ENCODE measurements around the gene DLG5.

The DLG5 gene, protein sequence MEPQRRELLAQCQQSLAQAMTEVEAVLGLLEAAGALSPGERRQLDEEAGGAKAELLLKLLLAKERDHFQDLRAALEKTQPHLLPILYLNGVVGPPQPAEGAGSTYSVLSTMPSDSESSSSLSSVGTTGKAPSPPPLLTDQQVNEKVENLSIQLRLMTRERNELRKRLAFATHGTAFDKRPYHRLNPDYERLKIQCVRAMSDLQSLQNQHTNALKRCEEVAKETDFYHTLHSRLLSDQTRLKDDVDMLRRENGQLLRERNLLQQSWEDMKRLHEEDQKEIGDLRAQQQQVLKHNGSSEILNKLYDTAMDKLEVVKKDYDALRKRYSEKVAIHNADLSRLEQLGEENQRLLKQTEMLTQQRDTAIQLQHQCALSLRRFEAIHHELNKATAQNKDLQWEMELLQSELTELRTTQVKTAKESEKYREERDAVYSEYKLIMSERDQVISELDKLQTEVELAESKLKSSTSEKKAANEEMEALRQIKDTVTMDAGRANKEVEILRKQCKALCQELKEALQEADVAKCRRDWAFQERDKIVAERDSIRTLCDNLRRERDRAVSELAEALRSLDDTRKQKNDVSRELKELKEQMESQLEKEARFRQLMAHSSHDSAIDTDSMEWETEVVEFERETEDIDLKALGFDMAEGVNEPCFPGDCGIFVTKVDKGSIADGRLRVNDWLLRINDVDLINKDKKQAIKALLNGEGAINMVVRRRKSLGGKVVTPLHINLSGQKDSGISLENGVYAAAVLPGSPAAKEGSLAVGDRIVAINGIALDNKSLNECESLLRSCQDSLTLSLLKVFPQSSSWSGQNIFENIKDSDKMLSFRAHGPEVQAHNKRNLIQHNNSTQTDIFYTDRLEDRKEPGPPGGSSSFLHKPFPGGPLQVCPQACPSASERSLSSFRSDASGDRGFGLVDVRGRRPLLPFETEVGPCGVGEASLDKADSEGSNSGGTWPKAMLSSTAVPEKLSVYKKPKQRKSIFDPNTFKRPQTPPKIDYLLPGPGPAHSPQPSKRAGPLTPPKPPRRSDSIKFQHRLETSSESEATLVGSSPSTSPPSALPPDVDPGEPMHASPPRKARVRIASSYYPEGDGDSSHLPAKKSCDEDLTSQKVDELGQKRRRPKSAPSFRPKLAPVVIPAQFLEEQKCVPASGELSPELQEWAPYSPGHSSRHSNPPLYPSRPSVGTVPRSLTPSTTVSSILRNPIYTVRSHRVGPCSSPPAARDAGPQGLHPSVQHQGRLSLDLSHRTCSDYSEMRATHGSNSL (N-terminal part only)

DNA sequence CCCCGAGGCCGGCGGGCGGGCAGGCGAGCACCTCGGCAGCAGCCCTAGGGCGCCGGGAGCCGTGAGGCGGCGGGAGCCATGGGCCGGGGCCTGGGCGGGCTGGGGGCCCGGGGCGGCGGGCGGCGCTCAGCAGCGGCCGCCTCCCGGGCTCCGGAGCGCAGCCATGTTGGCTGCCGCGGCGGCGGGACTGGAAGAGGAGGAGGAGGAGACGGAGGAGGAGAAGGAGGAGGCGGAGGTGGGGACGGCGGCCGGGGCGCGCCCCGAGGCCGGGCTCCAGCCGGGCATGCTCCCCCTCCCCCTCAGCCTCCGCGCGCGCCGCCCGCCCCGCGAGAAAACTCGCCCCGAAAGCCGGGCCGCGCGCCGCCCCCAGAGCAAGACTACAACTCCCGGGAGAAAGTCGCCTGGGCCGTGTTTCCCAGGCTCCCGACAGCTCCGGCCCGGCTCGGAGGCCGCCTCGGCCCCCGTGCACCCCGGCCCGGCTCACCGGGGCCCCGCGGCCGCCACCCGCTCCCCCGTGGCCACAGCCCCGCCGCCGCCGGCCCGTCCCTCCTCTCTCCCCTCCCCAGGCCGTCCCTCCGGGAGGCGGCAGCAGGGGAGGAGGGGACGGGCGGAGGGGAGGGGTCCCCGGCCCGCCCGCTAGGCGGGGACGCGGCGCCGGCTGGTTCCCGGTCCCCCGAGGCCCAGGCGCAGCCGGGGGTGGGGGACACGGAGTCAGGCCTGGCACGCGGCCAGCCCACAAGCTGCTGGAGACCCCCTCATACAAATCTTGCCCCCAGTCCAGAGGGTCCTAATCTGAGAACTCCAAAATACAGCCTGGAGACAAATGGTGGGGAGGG, at the start of gene DLG5:
Gene DLG5 (minus strand): TSS at position 190 of the 836 bp plus-strand sequence. CDS start 235 bp downstream, outside the sequence.
- DNase-seq: peak; percentile 33

DNA sequence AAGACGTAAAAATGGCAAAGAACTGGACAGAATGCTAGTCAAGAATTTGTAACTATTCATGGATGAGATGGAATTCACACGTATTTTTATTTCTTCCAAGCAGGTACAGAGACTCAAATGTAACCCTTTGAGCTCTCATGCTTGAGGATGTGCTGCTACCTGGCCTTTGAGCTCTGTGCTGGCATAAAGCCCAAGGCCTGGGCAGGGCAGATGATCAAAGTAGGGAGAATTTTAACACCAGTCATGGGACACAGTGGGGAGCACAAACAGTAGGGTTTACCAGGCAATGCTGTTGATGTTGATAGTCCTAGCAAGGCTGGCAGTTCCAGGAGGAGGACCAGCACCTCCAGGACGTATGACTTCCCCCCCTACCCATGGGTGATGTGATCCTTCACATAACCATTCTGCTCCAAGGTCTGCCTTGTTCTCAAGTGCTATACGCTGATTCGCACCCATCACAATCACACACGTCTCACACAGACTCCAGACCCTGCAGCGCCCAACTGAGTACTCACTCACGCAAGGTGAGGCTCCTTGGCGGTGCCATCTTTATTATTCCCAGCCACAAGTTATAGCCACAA, 48.6 kb upstream of the DLG5 start:
- DNase-seq: no peak

DNA sequence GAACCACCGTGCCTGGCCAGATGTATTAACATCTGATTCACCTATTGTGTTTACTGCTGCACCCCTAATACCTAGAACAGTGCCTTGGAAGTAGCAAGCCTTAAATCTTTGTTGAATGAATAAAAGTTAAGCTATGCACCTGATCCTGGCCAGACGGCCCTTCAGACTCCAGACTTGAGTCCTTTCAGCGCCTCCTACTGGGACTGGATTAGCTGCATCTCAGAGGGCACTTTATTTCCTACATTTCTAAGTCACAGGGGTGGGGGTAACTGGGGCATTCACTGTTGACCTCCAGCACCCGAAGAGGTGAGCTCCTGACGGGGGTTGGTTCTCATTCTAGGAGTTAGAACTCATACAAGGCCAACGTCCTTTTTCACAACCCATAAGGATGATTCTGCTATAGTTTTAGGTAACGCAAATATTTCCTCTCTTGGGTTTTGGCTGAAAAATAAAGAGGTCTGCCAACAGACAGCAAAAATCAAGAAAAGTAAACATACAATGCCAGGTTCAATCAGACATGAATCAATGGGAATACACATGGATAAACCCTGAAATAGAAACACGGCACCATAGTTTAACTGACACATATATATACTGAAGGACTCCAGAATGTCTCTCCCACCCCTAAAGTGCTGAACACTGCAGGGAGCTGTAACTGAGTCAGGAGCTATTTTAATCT, 48.0 kb upstream of the DLG5 start:
- no peak for DNase-seq

DNA sequence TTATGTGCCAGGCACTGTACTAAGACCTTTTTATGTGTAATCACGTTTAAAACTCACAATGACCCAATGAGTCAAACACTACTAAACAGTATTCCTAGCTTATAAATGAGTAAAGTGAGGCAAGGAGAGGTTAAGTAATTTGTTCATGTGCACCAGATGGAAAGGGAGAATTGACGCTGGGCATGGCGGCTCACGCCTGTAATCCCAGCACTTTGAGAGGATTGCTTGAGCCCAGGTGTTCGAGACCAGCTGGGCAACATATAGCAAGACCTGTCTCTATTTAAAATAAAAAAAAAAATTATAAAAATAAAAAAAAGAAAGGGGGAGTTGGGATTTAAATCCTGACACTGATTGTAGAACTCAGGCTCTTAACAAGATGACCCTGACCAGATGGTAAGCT, 46.7 kb upstream of the DLG5 start:
- DNase-seq: no peak

DNA sequence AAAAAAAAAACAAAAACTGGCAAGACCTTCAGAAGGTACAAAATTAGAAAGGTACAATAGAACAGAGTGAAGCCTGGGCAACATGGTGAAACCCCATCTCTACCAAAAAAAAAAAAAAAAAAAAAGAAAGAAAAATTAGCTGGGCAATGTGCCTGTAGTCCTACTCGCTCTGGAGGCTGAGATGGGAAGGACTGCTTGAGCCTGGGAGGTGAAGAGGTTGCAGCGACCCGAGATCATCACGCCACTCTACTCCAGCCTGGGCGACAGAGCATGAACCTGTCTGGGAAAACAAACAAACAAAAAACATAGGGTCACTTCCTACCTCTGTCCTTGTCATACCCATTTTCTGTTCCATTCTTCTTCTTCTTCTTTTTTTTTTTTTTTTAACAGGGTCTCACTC, 45.6 kb upstream of the DLG5 start:
- no peak for DNase-seq

DNA sequence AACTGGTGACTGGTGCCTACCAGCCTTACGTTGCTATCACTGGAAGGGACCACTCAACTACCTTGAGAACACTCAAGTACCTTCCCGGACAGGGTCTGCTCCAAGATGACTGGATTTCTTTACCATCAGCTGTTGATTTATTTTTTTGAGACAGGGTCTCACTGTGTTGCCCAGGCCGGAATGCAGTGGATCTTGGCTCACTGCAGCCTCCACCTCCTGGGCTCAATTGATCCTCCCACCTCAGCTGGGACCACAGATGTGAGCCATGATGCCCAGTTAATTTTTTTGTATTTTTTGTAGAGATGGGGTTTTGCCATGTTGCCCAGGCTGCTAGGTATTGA, 45.2 kb upstream of the DLG5 start:
- DNase-seq: no peak

DNA sequence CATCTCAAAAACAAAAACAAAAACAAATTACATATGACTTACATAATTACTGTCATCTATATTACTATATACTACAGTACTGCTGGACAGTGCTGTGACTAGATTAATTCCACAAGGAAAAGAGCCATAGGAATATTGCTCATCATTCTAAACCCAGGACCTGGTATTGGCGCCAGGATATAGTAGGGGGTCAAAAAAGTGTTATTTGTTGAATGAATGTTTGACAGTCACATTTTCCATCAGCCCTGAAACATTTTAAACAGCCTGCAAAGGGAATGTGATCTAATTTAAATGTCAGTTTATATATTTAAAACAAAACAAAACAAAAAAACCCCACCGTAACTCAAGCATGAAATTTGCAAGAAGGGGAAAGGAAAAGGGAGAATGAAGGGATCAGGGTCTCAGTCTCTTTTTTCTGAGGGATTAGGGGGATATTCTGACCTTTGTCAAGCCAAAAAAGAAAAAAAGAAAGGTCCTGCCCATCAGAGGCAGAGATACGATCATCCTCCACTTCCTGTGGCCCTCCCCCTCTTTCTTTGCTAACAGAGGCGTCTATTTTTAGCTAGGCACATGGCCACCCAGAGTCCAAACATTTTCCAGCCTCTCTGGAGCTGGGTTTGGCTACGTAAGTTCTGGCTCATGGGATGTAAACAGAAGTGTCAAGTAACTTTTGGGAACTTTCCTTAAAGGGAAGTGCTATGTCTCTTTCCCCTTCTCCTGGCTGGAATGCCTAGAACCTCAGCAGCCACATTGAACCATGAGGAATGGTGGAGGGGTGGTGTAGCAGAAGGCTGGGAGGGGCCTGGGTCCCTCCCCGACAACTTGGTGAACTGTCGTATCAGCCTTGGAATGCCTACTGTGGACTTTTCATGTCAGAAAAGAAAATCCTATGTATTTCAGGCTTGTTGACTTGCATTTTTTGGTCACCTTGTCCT, 44.6 kb upstream of the DLG5 start:
- no peak for DNase-seq

DNA sequence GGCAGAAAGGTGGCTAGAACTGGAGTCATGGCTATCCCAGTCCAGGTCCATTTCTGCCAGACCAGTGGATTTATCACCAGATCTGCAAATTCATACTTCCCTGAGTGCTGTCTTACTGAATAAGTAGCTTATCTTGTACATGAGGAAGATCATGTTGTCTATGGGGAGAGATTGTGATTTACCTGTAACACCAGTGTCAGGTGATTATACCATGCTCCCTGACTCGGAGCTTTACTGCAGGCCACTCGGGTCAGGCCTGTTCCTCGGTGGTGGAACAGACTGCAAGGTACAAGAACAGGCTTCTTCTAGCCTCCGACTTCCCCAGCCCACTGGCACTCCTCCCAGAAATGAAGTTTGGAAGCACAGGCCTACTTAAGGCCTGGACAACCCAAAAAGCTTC, 42.6 kb upstream of the DLG5 start:
- no peak for DNase-seq

DNA sequence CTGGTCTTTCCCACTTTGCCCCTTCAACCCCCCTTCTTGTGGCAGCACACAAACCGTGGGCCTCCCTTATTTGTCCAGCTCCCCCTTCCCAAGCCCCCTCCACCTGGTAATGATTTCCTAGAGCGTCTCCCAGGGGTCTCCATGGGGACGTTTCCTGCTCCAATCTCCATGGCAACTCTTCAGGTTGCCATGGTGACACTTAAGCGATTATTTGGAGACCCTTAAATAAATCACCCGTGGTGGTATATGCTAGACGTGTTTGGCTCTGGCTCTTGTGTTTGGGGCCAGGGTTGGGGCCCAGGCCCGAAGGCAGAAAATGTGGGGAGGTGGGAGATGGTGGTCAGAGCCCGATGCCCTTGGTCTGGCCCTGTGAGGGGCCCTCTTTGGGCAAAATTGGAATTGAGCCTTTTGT, 41.1 kb upstream of the DLG5 start:
- no peak for DNase-seq

DNA sequence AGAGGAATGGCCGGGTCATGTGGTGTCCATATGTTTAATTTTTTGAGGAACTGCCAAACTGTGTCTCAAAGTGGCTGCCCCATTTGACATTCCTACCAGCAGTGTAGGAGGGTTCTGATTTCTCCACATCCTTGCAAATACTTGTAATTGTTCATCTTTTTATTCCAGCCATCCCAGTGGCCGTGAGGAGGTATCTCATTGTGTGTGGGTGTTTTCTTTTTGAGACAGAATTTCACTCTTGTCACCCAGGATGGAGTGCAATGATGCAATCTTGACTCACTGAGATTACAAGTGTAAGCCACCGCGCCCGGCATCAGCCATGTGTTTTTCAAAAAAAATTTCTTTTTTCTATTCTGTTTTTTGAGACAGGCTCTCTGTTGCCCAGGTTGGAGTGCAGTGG, 38.7 kb upstream of the DLG5 start:
- no peak for DNase-seq

DNA sequence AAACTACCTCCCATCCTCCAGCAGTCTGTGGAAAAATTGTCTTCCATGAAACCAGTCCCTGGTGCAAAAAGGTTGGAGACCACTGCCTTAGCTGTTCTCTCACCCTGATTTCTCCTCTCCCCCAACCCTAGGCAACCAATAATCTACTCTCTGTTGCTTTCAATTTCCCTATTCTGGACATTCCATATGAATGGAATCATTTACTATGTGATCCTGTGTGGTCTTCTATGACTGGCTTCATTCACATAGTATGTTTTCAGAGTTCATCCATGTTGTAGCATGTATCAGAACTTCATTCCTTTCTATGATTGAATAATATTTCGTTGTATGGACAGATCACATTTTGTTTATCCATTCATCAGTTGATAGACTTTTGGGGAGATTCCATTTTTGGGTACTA, 38.3 kb upstream of the DLG5 start:
- no peak for DNase-seq

DNA sequence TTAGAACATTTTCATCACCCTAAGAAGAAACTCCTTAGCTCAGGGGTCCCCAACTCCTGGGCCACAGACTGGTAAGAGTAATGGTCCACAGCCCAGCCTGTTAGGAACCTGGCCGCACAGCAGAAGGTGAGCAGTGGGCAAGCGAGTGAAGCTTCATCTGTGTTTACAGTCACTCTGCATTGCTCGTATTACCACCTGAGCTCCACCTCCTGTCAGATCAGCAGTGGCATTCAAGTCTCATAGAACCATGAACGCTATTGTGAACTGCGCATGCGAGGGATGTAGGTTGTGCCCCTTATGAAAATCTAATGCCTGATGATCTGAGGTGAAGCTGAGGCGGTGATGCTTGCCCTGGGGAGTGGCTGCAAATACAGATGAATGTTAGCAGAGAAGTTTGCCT, 37.3 kb upstream of the DLG5 start:
- DNase-seq: no peak

DNA sequence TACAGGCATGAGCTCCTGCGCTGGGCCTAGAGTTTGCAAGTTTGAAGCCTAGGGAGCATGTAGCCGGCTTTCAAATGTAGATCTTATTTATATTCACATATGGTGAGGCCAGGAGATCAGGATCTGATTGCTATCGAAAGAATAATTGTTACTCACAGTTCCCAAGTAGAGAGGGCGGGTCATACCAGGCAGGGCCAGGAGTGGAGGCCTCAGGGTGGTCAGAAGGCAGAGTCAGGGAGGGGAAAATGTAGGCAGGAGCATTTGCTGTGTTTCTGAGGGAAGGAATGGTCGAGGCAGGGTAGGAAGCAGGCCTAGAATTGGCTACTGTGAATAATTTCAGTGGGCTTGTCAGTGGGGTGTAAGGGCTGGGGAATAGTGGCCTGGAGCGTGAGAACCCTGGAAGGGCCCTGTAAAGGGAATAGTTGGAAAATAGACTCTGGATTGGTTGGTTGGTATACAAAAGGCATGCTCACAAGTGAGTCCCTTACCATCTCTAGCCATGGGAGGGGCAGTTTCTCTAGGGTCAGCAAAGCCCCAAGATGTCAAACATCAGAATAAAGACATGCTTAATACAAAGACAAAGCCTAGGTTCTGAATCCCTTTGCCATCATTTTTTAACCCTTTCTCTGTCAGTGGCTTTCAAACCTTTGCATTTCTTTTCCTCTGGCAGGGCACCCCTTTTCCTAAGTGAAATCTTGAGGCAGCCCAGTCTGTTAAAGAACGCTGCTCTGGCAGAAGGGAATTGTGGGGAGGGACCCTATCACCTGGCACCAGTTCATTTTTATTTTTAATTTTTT, 36.0 kb upstream of the DLG5 start:
- no peak for DNase-seq

DNA sequence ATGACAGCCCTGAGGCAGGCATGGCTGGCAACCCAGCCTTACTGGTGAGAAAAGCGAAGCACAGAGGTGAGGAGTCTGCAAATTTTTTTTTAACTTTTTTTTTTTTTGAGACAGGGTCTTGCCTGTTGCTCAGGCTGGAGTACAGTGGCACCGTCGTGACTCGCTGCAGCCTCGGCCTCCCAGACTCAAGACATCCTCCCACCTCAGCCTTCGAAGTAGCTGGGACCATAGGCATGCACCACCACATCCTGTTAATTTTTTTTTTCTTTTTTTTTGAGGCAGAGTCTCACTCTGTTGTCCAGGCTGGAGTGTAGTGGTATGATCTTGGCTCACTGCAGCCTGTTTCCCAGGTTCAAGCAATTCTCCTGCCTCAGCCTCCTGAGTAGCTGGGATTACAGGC, 35.1 kb upstream of the DLG5 start:
- DNase-seq: no peak

DNA sequence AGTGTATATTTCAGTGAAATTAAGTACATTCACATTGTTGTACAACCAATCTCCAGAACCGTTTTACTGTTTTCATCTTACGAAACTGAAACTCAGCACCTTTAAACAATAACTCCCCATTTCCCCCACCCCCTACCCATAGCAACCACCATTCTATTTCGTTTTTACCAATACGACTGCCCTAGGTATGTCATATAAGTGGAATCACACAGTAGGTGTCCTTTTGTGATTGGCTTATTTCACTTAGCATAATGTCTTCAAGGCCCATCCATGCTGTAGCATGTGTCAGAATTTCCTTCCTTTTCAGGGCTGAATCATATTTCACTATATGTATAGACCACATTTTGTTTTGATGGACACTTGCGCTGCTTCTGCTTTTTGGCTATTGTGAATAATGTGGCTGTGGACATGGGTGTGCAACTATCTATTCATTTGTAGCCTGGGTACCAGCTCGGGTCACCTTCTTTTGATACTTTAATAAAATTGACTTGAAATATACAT, 34.3 kb upstream of the DLG5 start:
- no peak for DNase-seq

DNA sequence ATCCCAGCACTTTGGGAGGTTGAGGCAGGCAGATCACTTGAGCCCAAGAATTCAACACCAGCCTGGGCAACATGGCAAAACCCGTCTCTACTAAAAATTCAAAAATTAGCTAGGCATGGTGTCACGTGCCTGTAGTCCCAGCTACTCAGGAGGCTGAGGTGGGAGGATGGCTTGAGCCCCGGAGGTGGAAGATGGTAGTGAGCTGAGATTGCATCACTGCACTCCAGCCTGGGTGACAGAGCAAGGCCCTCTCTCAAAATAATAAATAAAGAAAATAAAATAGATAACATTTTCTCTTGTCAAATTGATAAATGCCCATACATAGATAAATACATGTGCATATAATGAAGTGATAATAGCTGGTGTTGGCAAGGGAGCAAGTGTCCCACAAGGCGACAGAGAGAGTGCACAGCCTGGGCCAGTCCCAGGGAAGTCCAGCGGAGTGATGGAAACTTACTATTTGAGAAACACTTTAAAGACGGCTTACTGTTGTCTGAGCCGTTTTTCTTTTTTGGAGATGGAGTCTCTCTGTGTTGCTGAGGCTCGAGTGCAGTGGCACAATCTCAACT, 33.4 kb upstream of the DLG5 start:
- DNase-seq: no peak

DNA sequence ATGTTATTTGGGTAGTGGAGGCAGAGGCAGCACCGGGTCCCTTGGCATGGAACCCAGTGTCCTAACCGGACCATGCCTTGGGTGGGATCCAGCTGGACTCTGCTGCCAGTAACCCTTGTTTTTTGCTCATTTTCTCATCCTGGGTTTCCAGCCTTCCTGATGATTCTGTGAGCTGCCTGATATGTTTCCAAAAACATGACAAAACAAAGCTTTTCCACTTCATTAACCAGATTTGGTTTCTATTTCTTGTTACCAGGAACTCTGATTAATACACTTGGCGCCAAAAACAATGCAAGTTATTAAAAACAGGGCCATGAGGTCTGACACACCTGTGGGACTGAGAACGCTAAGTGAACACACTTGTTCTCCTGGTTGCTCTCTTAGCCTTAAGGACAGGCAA, 32.8 kb upstream of the DLG5 start:
- DNase-seq: no peak

DNA sequence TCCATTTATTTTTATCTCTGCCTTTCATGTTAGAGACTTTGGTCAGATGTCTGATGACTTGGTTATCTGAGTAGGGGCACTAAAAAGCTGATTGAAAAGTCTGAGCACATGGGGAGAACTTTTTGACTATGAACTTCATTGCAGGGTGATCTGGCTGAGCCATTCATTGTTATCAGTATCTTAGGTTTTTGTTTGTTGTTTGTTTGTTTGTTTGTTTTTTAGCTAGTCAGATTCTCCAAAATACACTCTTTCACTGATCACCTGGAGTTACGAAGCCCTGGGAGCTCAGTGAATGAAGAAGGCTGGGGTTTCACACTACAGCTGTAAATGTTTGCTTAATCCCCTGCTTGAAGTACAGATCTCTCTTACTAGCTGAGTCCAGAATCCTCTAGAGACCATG, 28.6 kb upstream of the DLG5 start:
- no peak for DNase-seq

DNA sequence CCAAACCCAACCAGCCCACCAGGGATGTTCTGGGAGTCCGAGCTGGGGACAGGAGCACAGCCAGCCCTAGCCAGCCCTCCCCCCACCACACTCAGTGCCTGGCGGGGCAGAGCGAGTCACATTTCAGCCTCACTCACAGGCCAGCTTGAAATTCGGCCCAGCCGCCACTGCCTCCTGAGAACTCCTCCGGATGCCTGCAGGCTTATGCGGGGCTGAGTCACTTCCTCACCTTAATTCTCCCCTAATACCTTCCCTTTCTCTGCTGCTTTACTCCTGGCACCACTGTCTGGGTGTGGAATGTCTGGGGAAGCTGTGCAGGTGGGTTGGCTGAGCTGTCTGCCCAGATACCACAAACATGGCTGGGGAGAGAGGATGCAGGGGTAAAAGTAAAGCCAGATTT, 22.6 kb upstream of the DLG5 start:
- DNase-seq: peak; percentile 45

Data from T1000 (cell line).